Measurements from ENCODE around the gene CAPN3.

DNA sequence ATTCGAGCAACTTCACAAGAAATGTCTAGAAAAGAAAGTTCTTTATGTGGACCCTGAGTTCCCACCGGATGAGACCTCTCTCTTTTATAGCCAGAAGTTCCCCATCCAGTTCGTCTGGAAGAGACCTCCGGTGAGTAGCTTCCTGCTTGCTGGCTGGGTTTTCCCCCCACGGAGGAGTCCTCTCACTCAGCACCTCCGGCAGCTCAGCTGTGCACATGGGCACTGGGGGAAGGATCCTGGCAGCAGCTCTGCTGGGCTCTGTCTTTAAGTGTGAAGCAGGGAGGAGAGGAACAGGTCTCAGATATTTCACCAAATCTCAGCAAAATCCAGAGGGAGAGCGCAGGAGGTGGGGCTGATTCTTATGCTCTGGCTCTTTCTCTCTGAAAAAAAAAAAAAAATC, 684 bp downstream of the CAPN3 start:
- TF ChIP-seq, protein P1, sequence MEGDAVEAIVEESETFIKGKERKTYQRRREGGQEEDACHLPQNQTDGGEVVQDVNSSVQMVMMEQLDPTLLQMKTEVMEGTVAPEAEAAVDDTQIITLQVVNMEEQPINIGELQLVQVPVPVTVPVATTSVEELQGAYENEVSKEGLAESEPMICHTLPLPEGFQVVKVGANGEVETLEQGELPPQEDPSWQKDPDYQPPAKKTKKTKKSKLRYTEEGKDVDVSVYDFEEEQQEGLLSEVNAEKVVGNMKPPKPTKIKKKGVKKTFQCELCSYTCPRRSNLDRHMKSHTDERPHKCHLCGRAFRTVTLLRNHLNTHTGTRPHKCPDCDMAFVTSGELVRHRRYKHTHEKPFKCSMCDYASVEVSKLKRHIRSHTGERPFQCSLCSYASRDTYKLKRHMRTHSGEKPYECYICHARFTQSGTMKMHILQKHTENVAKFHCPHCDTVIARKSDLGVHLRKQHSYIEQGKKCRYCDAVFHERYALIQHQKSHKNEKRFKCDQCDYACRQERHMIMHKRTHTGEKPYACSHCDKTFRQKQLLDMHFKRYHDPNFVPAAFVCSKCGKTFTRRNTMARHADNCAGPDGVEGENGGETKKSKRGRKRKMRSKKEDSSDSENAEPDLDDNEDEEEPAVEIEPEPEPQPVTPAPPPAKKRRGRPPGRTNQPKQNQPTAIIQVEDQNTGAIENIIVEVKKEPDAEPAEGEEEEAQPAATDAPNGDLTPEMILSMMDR (conservative IDR thresholded peaks at IDR 0.05; ENCODE audit: low read depth in 2 of 2): no peak
- TF ChIP-seq EZH2phosphoT487 (IDR thresholded peaks at IDR 0.05; ENCODE audit: unreplicated experiment) (no peak), POLR2AphosphoS5 (IDR thresholded peaks at IDR 0.05; ENCODE audit: low read depth) (no peak), EZH2 (IDR thresholded peaks at IDR 0.05; ENCODE audit: low read depth, unreplicated experiment) (no peak), ZNF331 (CRISPR knock-in tag; IDR thresholded peaks at IDR 0.05; ENCODE audit: low read depth) (no peak), JUNB (IDR thresholded peaks at IDR 0.05; ENCODE audit: unreplicated experiment) (no peak), CREB1 (CRISPR knock-in tag; IDR thresholded peaks at IDR 0.05; ENCODE audit: low read depth) (no peak), NANOG (IDR thresholded peaks at IDR 0.05; ENCODE audit: borderline replicate concordance) (no peak), STAT1 (IDR thresholded peaks at IDR 0.05; ENCODE audit: unreplicated experiment) (no peak)
- TF ChIP-seq, protein P2, sequence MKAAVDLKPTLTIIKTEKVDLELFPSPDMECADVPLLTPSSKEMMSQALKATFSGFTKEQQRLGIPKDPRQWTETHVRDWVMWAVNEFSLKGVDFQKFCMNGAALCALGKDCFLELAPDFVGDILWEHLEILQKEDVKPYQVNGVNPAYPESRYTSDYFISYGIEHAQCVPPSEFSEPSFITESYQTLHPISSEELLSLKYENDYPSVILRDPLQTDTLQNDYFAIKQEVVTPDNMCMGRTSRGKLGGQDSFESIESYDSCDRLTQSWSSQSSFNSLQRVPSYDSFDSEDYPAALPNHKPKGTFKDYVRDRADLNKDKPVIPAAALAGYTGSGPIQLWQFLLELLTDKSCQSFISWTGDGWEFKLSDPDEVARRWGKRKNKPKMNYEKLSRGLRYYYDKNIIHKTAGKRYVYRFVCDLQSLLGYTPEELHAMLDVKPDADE (IDR thresholded peaks at IDR 0.05): no peak
- TF ChIP-seq, protein P3, sequence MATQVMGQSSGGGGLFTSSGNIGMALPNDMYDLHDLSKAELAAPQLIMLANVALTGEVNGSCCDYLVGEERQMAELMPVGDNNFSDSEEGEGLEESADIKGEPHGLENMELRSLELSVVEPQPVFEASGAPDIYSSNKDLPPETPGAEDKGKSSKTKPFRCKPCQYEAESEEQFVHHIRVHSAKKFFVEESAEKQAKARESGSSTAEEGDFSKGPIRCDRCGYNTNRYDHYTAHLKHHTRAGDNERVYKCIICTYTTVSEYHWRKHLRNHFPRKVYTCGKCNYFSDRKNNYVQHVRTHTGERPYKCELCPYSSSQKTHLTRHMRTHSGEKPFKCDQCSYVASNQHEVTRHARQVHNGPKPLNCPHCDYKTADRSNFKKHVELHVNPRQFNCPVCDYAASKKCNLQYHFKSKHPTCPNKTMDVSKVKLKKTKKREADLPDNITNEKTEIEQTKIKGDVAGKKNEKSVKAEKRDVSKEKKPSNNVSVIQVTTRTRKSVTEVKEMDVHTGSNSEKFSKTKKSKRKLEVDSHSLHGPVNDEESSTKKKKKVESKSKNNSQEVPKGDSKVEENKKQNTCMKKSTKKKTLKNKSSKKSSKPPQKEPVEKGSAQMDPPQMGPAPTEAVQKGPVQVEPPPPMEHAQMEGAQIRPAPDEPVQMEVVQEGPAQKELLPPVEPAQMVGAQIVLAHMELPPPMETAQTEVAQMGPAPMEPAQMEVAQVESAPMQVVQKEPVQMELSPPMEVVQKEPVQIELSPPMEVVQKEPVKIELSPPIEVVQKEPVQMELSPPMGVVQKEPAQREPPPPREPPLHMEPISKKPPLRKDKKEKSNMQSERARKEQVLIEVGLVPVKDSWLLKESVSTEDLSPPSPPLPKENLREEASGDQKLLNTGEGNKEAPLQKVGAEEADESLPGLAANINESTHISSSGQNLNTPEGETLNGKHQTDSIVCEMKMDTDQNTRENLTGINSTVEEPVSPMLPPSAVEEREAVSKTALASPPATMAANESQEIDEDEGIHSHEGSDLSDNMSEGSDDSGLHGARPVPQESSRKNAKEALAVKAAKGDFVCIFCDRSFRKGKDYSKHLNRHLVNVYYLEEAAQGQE (IDR thresholded peaks at IDR 0.05; ENCODE audit: unreplicated experiment): no peak
- TF ChIP-seq, protein P4, sequence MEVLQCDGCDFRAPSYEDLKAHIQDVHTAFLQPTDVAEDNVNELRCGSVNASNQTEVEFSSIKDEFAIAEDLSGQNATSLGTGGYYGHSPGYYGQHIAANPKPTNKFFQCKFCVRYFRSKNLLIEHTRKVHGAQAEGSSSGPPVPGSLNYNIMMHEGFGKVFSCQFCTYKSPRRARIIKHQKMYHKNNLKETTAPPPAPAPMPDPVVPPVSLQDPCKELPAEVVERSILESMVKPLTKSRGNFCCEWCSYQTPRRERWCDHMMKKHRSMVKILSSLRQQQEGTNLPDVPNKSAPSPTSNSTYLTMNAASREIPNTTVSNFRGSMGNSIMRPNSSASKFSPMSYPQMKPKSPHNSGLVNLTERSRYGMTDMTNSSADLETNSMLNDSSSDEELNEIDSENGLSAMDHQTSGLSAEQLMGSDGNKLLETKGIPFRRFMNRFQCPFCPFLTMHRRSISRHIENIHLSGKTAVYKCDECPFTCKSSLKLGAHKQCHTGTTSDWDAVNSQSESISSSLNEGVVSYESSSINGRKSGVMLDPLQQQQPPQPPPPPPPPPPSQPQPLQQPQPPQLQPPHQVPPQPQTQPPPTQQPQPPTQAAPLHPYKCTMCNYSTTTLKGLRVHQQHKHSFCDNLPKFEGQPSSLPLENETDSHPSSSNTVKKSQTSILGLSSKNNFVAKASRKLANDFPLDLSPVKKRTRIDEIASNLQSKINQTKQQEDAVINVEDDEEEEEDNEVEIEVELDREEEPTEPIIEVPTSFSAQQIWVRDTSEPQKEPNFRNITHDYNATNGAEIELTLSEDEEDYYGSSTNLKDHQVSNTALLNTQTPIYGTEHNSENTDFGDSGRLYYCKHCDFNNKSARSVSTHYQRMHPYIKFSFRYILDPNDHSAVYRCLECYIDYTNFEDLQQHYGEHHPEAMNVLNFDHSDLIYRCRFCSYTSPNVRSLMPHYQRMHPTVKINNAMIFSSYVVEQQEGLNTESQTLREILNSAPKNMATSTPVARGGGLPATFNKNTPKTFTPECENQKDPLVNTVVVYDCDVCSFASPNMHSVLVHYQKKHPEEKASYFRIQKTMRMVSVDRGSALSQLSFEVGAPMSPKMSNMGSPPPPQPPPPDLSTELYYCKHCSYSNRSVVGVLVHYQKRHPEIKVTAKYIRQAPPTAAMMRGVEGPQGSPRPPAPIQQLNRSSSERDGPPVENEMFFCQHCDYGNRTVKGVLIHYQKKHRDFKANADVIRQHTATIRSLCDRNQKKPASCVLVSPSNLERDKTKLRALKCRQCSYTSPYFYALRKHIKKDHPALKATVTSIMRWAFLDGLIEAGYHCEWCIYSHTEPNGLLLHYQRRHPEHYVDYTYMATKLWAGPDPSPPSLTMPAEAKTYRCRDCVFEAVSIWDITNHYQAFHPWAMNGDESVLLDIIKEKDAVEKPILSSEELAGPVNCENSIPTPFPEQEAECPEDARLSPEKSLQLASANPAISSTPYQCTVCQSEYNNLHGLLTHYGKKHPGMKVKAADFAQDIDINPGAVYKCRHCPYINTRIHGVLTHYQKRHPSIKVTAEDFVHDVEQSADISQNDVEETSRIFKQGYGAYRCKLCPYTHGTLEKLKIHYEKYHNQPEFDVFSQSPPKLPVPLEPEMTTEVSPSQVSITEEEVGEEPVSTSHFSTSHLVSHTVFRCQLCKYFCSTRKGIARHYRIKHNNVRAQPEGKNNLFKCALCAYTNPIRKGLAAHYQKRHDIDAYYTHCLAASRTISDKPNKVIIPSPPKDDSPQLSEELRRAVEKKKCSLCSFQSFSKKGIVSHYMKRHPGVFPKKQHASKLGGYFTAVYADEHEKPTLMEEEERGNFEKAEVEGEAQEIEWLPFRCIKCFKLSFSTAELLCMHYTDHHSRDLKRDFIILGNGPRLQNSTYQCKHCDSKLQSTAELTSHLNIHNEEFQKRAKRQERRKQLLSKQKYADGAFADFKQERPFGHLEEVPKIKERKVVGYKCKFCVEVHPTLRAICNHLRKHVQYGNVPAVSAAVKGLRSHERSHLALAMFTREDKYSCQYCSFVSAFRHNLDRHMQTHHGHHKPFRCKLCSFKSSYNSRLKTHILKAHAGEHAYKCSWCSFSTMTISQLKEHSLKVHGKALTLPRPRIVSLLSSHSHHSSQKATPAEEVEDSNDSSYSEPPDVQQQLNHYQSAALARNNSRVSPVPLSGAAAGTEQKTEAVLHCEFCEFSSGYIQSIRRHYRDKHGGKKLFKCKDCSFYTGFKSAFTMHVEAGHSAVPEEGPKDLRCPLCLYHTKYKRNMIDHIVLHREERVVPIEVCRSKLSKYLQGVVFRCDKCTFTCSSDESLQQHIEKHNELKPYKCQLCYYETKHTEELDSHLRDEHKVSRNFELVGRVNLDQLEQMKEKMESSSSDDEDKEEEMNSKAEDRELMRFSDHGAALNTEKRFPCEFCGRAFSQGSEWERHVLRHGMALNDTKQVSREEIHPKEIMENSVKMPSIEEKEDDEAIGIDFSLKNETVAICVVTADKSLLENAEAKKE (CRISPR knock-in tag; IDR thresholded peaks at IDR 0.05): no peak

Data from GM23338 (cell line).